ENCODE measurements around the gene USP33. TPM values are rescaled to one million over a fixed set of nuclear protein-coding genes. Genes with fewer than 3 reads are reported as not detected.

Gene USP33
- total and polyA plus RNA-seq, 2 of the 13 experiments (the other 11 are each of a cell fraction or from before 2014, with no cell fraction given), result 32.0 to 49.1 TPM

- no peak for TF ChIP-seq KLF15 (CRISPR knock-in tag; IDR thresholded peaks at IDR 0.05; ENCODE audit: borderline replicate concordance)
- TF ChIP-seq ZNF33B (CRISPR knock-in tag; IDR thresholded peaks at IDR 0.05), result no peak
- TF ChIP-seq ASH2L (IDR thresholded peaks at IDR 0.05; ENCODE audit: insufficient read length, low read depth, low read length), result no peak
Observed at GRCh38 chr1:77671836-77672235, 87.8 kb downstream of the USP33 start (continued).

- no peak overlapping the region for H3K4me2 ChIP-seq (ENCODE audit: low read depth, low read length)
- H3K4me1 ChIP-seq (ENCODE audit: insufficient read depth, low read length), result peaks cover 28% of the 10 kb centered on the region
- H3K27ac ChIP-seq (ENCODE audit: extremely low read length, insufficient read depth, low read length), result no peak overlapping the region
- 97% methylated on average over 7 of the region's 7 CpGs for WGBS (ENCODE audit: low lambda C conversion rate)
- in situ Hi-C loops (cut with HindIII; ENCODE audit: extremely low pct_ligation_motif_present, low pct_unique_long_range_greater_than_20kb) (no loop called here), intact Hi-C loops (cut with micrococcal nuclease; ENCODE audit: unreplicated experiment) (no loop called here)
- no peak overlapping the region for H3K9ac ChIP-seq (ENCODE audit: insufficient read depth, low read depth, low read length)
- FAIRE-seq (no peak), ATAC-seq (no peak), DNase-seq (ENCODE audit: low spot score) (no peak)
- POLR2A ChIA-PET, result no interaction called here
- peaks cover 35% of the 10 kb centered on the region for H4K20me1 ChIP-seq (ENCODE audit: insufficient read depth, low read length)
- H3K79me2 ChIP-seq (ENCODE audit: insufficient read depth, low read length), result peaks cover 98% of the 10 kb centered on the region
- no peak overlapping the region for H3K4me3 ChIP-seq (replicated peaks in 1 of 3; ENCODE audit: insufficient read depth in 1 of 3, low read depth in 2 of 3, low read length in 3 of 3)
- no peaks in the 10 kb centered on the region for H3K36me3 ChIP-seq (replicated peaks in 1 of 2; ENCODE audit: control insufficient read depth in 1 of 2, insufficient read depth in 2 of 2, low read length in 2 of 2)
- no peak overlapping the region for H2AFZ ChIP-seq (ENCODE audit: low read length)
- BruUV-seq (replicated peaks), result no TSS peak
- no peaks in the 10 kb centered on the region for H3K27me3 ChIP-seq (ENCODE audit: control insufficient read depth in 1 of 2, insufficient read depth in 2 of 2, low read length in 2 of 2)
- CTCF ChIA-PET (ENCODE audit: low intra/inter-chr PET ratio, low total read pairs), result no interaction called here
- TF ChIP-seq ZNF121 (CRISPR knock-in tag; IDR thresholded peaks at IDR 0.05) (no peak), ZNF207 (IDR thresholded peaks at IDR 0.05; ENCODE audit: borderline replicate concordance) (no peak), BORCS8-MEF2B (CRISPR knock-in tag; IDR thresholded peaks at IDR 0.05) (no peak), ZNF607 (CRISPR knock-in tag; IDR thresholded peaks at IDR 0.05; ENCODE audit: borderline replicate concordance) (no peak), TAF1 (CRISPR knock-in tag; IDR thresholded peaks at IDR 0.05) (no peak), ZNF878 (CRISPR knock-in tag; IDR thresholded peaks at IDR 0.05) (no peak), BRD4 (CRISPR knock-in tag; IDR thresholded peaks at IDR 0.05) (no peak), CC2D1A (CRISPR knock-in tag; IDR thresholded peaks at IDR 0.05) (no peak)
- H3K9me3 ChIP-seq (ENCODE audit: low read length), result no peaks in the 10 kb centered on the region
Observed at GRCh38 chr1:77670330-77670729, 89.3 kb downstream of the USP33 start.
